ENCODE data around the gene ALDH1A3. TPM values are rescaled to one million over a fixed set of nuclear protein-coding genes. Genes with fewer than 3 reads are reported as not detected.

Gene ALDH1A3
- total and polyA plus RNA-seq, 2 donors (not counting 1 experiment from before 2014, with no cell fraction given) = 4.2 to 32.5 TPM

GRCh38 chr15:100880139-100880896 is 687 bp downstream of the ALDH1A3 start:
- peak in 1 of 2 donors; percentile 48 for DNase-seq (ENCODE audit: low read depth in 2 of 2)
- H2AFZ ChIP-seq (ENCODE audit: low read length) = no peak overlapping the region
- peak overlapping the region; percentile 16 to 51 (median 25) for H3K4me3 ChIP-seq (replicated peaks in 1 of 4; ENCODE audit: control extremely low read depth in 1 of 4, insufficient read depth in 1 of 4, low read depth in 3 of 4, low read length in 4 of 4)
- peaks cover 36% of the 10 kb centered on the region for H3K27me3 ChIP-seq (ENCODE audit: control insufficient read depth, insufficient read depth, low read length)
- H3K4me1 ChIP-seq (ENCODE audit: control insufficient read depth, extremely low read depth, insufficient read depth, low read length) = no peaks in the 10 kb centered on the region
- H4K20me1 ChIP-seq (ENCODE audit: control insufficient read depth, extremely low read depth, insufficient read depth, low read length) = no peaks in the 10 kb centered on the region
- no peak overlapping the region for H3K9ac ChIP-seq (ENCODE audit: insufficient read depth, low read length)
- H3K4me2 ChIP-seq (ENCODE audit: extremely low read depth, insufficient read depth, low read length) = peak overlapping the region; percentile 25
- no peaks in the 10 kb centered on the region for H3K9me3 ChIP-seq (ENCODE audit: control insufficient read depth, insufficient read depth, low read depth, low read length)
- no peak for TF ChIP-seq CTCF (conservative IDR thresholded peaks at IDR 0.05 in 1 of 2, IDR thresholded peaks at IDR 0.05 in 1 of 2; ENCODE audit: low read depth in 1 of 2, low read length in 2 of 2)
- H3K79me2 ChIP-seq (ENCODE audit: control insufficient read depth, insufficient read depth, low read length) = no peaks in the 10 kb centered on the region
- no peak overlapping the region for H3K27ac ChIP-seq (ENCODE audit: insufficient read depth, low read length)
- H3K36me3 ChIP-seq (ENCODE audit: control insufficient read depth, insufficient read depth, low read length) = no peaks in the 10 kb centered on the region

- Histone ChIP-seq H2AFZ (ENCODE audit: low read length) (no peak overlapping the region), H3K4me2 (ENCODE audit: extremely low read depth, insufficient read depth, low read length) (no peak overlapping the region), H3K9me3 (ENCODE audit: control insufficient read depth, insufficient read depth, low read depth, low read length) (no peaks in the 10 kb centered on the region), H3K79me2 (ENCODE audit: control insufficient read depth, insufficient read depth, low read length) (no peaks in the 10 kb centered on the region), H3K27me3 (ENCODE audit: control insufficient read depth, insufficient read depth, low read length) (peaks cover 30% of the 10 kb centered on the region), H4K20me1 (ENCODE audit: control insufficient read depth, extremely low read depth, insufficient read depth, low read length) (no peaks in the 10 kb centered on the region), H3K27ac (ENCODE audit: insufficient read depth, low read length) (no peak overlapping the region), H3K9ac (ENCODE audit: insufficient read depth, low read length) (no peak overlapping the region), H3K4me3 (replicated peaks in 1 of 4; ENCODE audit: control extremely low read depth in 1 of 4, insufficient read depth in 1 of 4, low read depth in 3 of 4, low read length in 4 of 4) (peak overlapping the region in 1 of 4 experiments; percentile 51), H3K36me3 (ENCODE audit: control insufficient read depth, insufficient read depth, low read length) (no peaks in the 10 kb centered on the region), H3K4me1 (ENCODE audit: control insufficient read depth, extremely low read depth, insufficient read depth, low read length) (no peaks in the 10 kb centered on the region)
- no peak for DNase-seq (ENCODE audit: low read depth in 2 of 2)
- TF ChIP-seq CTCF (conservative IDR thresholded peaks at IDR 0.05 in 1 of 2, IDR thresholded peaks at IDR 0.05 in 1 of 2; ENCODE audit: low read depth in 1 of 2, low read length in 2 of 2) (no peak), EZH2 (IDR thresholded peaks at IDR 0.05; ENCODE audit: low read length, missing control alignments) (no peak)
Measured at GRCh38 chr15:100880897-100881242, 1.2 kb downstream of the ALDH1A3 start.

- H3K9me3 ChIP-seq (ENCODE audit: control insufficient read depth, insufficient read depth, low read depth, low read length) = no peaks in the 10 kb centered on the region
- no peak overlapping the region for H3K9ac ChIP-seq (ENCODE audit: insufficient read depth, low read length)
- no peak for DNase-seq (ENCODE audit: low read depth in 2 of 2)
- no peaks in the 10 kb centered on the region for H4K20me1 ChIP-seq (ENCODE audit: control insufficient read depth, extremely low read depth, insufficient read depth, low read length)
- H3K36me3 ChIP-seq (ENCODE audit: control insufficient read depth, insufficient read depth, low read length) = no peaks in the 10 kb centered on the region
- no peak for TF ChIP-seq EZH2 (IDR thresholded peaks at IDR 0.05; ENCODE audit: low read length, missing control alignments)
- no peak for TF ChIP-seq CTCF (conservative IDR thresholded peaks at IDR 0.05 in 1 of 2, IDR thresholded peaks at IDR 0.05 in 1 of 2; ENCODE audit: low read depth in 1 of 2, low read length in 2 of 2)
- no peak overlapping the region for H2AFZ ChIP-seq (ENCODE audit: low read length)
- no peak overlapping the region for H3K4me2 ChIP-seq (ENCODE audit: extremely low read depth, insufficient read depth, low read length)
- peaks cover 30% of the 10 kb centered on the region for H3K27me3 ChIP-seq (ENCODE audit: control insufficient read depth, insufficient read depth, low read length)
- H3K4me1 ChIP-seq (ENCODE audit: control insufficient read depth, extremely low read depth, insufficient read depth, low read length) = no peaks in the 10 kb centered on the region
- H3K79me2 ChIP-seq (ENCODE audit: control insufficient read depth, insufficient read depth, low read length) = no peaks in the 10 kb centered on the region
- no peak overlapping the region for H3K4me3 ChIP-seq (replicated peaks in 1 of 4; ENCODE audit: control extremely low read depth in 1 of 4, insufficient read depth in 1 of 4, low read depth in 3 of 4, low read length in 4 of 4)
- H3K27ac ChIP-seq (ENCODE audit: insufficient read depth, low read length) = no peak overlapping the region
Measured at GRCh38 chr15:100881573-100882336, 2.1 kb downstream of the ALDH1A3 start.
